AG09319 (cell line): ENCODE results near the gene ATP13A3.

Experiments used
- DNase-seq: peaks from one replicate; pipeline ENCODE4 v3.0.0-alpha.2; 2010; ENCODE audit warnings: low read depth; ENCODE audit errors: extremely low read depth
- TF ChIP-seq, protein P1 (sequence below): IDR thresholded peaks from 2 replicates; pipeline ENCODE4 v1.5.1; 2011; ENCODE audit warnings: low read depth, mild to moderate bottlenecking, inconsistent platforms, low read length, moderate library complexity

ATP13A3 gene

DNA sequence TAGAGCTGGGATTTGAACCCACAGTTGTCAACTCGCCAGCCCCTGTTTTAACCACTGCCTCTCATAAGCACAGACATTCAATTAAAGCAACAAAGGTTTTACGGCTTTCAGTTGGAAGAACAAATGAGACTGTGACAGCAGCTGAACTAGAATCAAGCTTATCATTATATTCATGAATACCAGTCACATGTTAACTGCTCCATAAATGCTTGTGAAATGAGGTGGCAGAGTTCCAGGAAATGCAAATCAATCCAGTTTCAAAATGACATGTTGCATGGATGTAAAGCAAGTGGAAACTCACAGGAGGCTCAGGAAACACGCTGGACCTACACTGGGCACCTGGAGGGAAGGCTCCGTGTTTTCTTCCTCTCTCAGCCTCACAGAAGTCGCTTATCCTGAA, 91.6 kb downstream of the ATP13A3 start:
- DNase-seq, result no peak
- TF ChIP-seq, protein P1, sequence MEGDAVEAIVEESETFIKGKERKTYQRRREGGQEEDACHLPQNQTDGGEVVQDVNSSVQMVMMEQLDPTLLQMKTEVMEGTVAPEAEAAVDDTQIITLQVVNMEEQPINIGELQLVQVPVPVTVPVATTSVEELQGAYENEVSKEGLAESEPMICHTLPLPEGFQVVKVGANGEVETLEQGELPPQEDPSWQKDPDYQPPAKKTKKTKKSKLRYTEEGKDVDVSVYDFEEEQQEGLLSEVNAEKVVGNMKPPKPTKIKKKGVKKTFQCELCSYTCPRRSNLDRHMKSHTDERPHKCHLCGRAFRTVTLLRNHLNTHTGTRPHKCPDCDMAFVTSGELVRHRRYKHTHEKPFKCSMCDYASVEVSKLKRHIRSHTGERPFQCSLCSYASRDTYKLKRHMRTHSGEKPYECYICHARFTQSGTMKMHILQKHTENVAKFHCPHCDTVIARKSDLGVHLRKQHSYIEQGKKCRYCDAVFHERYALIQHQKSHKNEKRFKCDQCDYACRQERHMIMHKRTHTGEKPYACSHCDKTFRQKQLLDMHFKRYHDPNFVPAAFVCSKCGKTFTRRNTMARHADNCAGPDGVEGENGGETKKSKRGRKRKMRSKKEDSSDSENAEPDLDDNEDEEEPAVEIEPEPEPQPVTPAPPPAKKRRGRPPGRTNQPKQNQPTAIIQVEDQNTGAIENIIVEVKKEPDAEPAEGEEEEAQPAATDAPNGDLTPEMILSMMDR, result no peak

DNA sequence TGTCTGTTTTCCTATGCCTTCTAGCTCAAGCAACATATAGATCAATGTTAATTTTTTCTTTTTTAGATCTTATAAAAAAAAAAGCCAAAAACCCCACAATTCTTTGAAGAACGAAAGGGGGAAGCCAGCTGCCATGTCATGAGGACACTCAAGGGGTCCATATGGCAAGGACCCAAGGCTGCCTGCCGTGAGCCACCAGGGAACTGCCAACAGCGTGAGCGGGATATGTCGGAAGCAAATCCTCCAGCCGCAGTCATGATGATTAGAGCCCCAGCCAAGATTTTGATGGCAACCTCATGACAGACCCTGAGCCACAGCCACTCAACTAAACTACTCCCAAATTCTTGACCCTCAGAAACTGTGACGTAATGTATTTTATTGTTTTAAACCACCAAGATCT, 94.2 kb downstream of the ATP13A3 start:
- TF ChIP-seq, protein P1, result no peak
- no peak for DNase-seq

DNA sequence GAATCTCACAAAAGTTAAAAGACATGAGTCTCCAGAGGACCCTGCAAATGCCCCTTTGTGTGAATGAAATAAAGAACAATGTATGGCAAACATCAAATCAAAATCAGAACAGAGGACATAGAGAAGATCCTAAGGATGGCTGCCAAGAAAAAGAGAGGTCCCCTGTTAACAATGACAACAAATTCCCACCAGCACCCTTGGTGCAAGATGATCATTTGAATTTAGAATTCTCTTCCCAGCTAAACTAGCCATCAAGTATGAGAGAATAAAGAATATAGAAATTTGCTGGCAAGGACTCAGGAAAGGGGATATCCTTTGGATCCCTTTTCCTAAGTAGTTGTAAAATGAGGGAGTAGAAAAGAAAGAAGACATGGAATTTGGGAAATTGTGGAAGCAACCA, 96.0 kb downstream of the ATP13A3 start:
- DNase-seq, result no peak
- TF ChIP-seq, protein P1, result no peak

DNA sequence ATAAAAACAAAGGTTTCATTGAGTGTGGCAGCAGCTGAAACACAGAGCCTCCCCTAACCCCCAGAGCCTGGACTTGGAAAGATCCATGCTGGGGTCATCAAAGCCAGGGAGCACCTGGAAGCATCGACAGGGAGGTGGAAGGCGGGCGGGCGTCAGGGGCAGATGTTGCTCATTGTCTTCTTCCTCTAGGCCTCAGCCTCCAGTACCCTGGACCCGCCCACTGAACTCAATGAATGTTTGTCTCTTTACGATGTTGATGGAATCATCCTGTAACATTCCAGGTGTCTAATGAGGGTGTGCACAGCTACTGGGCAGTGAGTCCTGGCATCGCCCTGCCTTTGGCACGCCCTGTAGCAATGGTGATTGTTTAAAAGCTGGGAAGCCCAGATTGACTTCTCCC, 97.5 kb downstream of the ATP13A3 start:
- TF ChIP-seq, protein P1, result no peak

DNA sequence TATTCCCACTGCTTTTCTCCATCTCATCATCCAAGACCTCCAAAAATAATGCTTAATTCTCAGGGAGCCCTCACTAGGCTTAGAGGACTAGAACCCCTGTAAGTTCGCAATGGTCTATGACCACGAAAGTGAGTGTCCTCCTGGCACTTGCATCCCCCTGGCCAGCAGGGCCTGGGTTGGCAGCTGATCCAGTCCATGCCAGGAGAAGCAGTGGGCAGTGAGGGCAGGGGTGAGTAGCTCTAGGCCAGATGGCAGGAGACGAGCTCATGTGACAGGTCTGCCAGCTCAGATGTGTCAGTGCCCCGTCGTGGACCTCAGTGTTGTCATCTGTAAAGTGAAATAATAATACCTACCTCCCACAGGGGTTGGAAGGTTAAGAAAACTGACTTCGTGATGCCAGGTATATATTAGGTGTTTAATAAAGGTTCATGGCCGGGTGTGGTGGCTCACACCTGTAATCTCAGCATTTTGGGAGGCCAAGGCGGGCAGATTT, 98.8 kb downstream of the ATP13A3 start:
- TF ChIP-seq, protein P1, result no peak
- no peak for DNase-seq

More for the DNA sequence above, 97.5 kb downstream of the ATP13A3 start:
- no peak for DNase-seq

DNA sequence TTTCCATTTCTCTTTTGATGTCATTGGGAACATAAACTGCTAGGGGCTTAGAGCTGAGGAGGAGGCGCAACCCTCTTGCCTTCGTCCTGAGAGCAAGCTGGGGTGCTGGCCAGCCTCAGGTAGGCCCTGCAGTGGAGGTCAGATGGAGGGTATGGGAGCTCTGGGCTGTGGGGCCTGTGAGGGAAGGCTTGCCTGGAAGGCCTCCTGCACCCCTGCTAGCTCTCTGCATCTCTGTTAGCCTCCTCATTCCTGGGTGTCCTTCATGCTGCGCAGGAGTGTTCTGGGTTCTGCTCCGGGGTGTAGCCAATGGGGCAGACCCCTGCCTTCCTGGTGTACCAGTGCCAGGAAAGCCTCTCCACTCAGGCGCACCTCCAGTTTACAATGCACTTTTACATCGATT, 99.5 kb downstream of the ATP13A3 start:
- TF ChIP-seq, protein P1, result no peak
- no peak for DNase-seq

DNA sequence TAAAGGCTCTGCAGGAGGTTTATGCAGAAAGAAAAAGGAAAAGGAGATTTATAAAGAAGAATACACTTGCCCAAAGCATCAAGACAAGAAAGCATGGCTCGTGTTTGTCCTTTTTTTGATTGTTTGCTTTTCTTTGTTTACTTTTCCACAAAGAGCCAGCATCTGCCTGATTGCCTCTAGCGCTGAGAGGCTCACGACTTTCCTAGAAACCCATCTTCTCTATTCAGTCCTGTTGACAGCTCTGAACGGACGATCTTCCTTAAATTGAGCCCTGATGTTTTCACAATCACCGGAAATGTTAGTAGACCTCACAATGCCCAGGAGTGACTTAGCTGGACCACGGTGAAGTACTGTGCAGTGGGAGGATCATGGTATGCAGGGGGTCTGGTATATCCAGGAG, 100.2 kb downstream of the ATP13A3 start:
- TF ChIP-seq, protein P1, result no peak
- DNase-seq, result no peak
